DND-41 (cell line): ENCODE measurements around the gene CNNM3.

ENCODE experiments used
- ATAC-seq: fragments of 200-7000 bp; cut with Tn5 transposase; 3 replicates; pipeline ENCODE4 v1.9.1; 2021; ENCODE audit warnings: low read depth; ENCODE audit not compliant: insufficient read depth
- DNase-seq: peaks from one replicate; pipeline ENCODE4 v3.0.0-alpha.2; 2020
- H2AFZ ChIP-seq: 2 replicates; pipeline ENCODE4 v1.6.0; 2012; ENCODE audit warnings: low read depth, low read length
- H3K27ac ChIP-seq: 2 replicates; pipeline ENCODE4 v1.5.1; 2012; ENCODE audit warnings: low read length, inconsistent platforms
- H3K27me3 ChIP-seq: fragments of 200-600 bp; sonication (generic); 2 replicates; pipeline ENCODE4 v1.6.0; 2012; ENCODE audit warnings: low read length, mild to moderate bottlenecking, inconsistent platforms; ENCODE audit not compliant: insufficient read depth, poor library complexity
- H3K36me3 ChIP-seq: 2 replicates; pipeline ENCODE4 v1.5.1; 2012; ENCODE audit warnings: low read length, inconsistent platforms; ENCODE audit not compliant: insufficient read depth
- H3K4me1 ChIP-seq: 2 replicates; pipeline ENCODE4 v1.5.1; 2012; ENCODE audit warnings: mild to moderate bottlenecking, low read length; ENCODE audit not compliant: insufficient read depth
- H3K4me2 ChIP-seq: 2 replicates; pipeline ENCODE4 v1.6.0; 2012; ENCODE audit warnings: mild to moderate bottlenecking, moderate library complexity, low read length, inconsistent platforms; ENCODE audit not compliant: insufficient read depth
- H3K4me3 ChIP-seq, 2 experiments: fragments of 200-600 bp in 1 of 2; shearing (Covaris generic) in 1 of 2; 2 replicates each; pipeline ENCODE4 v1.5.1; 2012 to 2016; ENCODE audit warnings: inconsistent platforms in 2 of 2, low read length in 2 of 2, mild to moderate bottlenecking in 2 of 2, low read depth in 1 of 2, moderate library complexity in 1 of 2
- H3K79me2 ChIP-seq: 2 replicates; pipeline ENCODE4 v1.6.0; 2012; ENCODE audit warnings: low read length, inconsistent platforms; ENCODE audit not compliant: insufficient read depth
- H3K9ac ChIP-seq: 2 replicates; pipeline ENCODE4 v1.6.0; 2012; ENCODE audit warnings: low read depth, mild to moderate bottlenecking, inconsistent platforms, low read length, moderate library complexity
- H3K9me3 ChIP-seq: 2 replicates; pipeline ENCODE4 v1.5.1; 2012; ENCODE audit warnings: low read length, moderate library complexity, mild to moderate bottlenecking, inconsistent platforms; ENCODE audit not compliant: insufficient read depth, severe bottlenecking
- H4K20me1 ChIP-seq: 2 replicates; pipeline ENCODE4 v1.6.0; 2012; ENCODE audit warnings: low read length; ENCODE audit not compliant: insufficient read depth
- CTCF ChIP-seq: IDR thresholded peaks from 2 replicates; pipeline ENCODE4 v1.5.1; 2012; ENCODE audit warnings: borderline replicate concordance, low read length, moderate library complexity, mild to moderate bottlenecking; ENCODE audit not compliant: poor library complexity, severe bottlenecking; ENCODE audit errors: extremely low read depth
- EZH2 ChIP-seq: IDR thresholded peaks from 3 replicates; pipeline ENCODE4 v1.6.1; 2012; ENCODE audit warnings: borderline replicate concordance, low read depth, mild to moderate bottlenecking, moderate library complexity, low read length, inconsistent platforms; ENCODE audit not compliant: severe bottlenecking

The CNNM3 gene

GRCh38 chr2:96809951-96810782 lies 5.9 kb upstream of the CNNM3 start:
- no peaks in the 10 kb centered on the region for H3K27me3 ChIP-seq
- ATAC-seq = 0 out of 3 replicates have a peak, but pooled peaks have one; percentile 27
- no peaks in the 10 kb centered on the region for H3K9me3 ChIP-seq
- no peak overlapping the region for H3K9ac ChIP-seq
- H3K4me3 ChIP-seq = no peak overlapping the region
- H3K4me2 ChIP-seq = no peak overlapping the region
- peaks cover 18% of the 10 kb centered on the region for H3K36me3 ChIP-seq
- no peaks in the 10 kb centered on the region for H3K79me2 ChIP-seq
- H4K20me1 ChIP-seq = no peaks in the 10 kb centered on the region
- no peak overlapping the region for H2AFZ ChIP-seq
- no peak for DNase-seq
- H3K27ac ChIP-seq = no peak overlapping the region
- TF ChIP-seq EZH2 (no peak), CTCF (no peak)
- peaks cover 4% of the 10 kb centered on the region for H3K4me1 ChIP-seq

- Histone ChIP-seq H3K4me1 (peaks cover 8% of the 10 kb centered on the region), H3K27ac (no peak overlapping the region), H3K4me2 (no peak overlapping the region), H2AFZ (no peak overlapping the region), H3K9ac (no peak overlapping the region), H4K20me1 (no peaks in the 10 kb centered on the region), H3K9me3 (no peaks in the 10 kb centered on the region), H3K4me3 (no peak overlapping the region), H3K36me3 (peaks cover 18% of the 10 kb centered on the region), H3K27me3 (no peaks in the 10 kb centered on the region), H3K79me2 (no peaks in the 10 kb centered on the region)
- DNase-seq (no peak), ATAC-seq (no peak)
- TF ChIP-seq CTCF = no peak
- TF ChIP-seq EZH2 = no peak
These were observed 5.3 kb upstream of the CNNM3 start for GRCh38 chr2:96810783-96811192.

GRCh38 chr2:96811917-96812316 lies 4.2 kb upstream of the CNNM3 start:
- Histone ChIP-seq H3K27ac (no peak overlapping the region), H3K27me3 (no peaks in the 10 kb centered on the region), H3K4me2 (no peak overlapping the region), H3K4me1 (peaks cover 8% of the 10 kb centered on the region), H3K4me3 (no peak overlapping the region), H3K36me3 (peaks cover 18% of the 10 kb centered on the region), H4K20me1 (peaks cover 1% of the 10 kb centered on the region), H3K9me3 (no peaks in the 10 kb centered on the region), H3K79me2 (peaks cover 3% of the 10 kb centered on the region), H3K9ac (no peak overlapping the region), H2AFZ (no peak overlapping the region)
- TF ChIP-seq CTCF (no peak), EZH2 (no peak)
- no peak for ATAC-seq
- DNase-seq = no peak
